HG02852 (cell line): ENCODE results near the gene INPP4B.
"Not testable (repeated sequence)": the region's sequence is repeated elsewhere in the genome, so short reads cannot be mapped to it uniquely, and the experiment has no call there.

Experiments
- ATAC-seq: cut with Tn5 transposase; IDR thresholded peaks from one replicate; pipeline ENCODE4 v1.9.1; 2021; ENCODE audit warnings: mild to moderate bottlenecking, moderate library complexity; ENCODE audit not compliant: unreplicated experiment

INPP4B gene

GRCh38 chr4:142104041-142104440, 742.1 kb downstream of the INPP4B start:
- ATAC-seq = no peak

- no peak for ATAC-seq
Observed at GRCh38 chr4:142101401-142101800, 744.7 kb downstream of the INPP4B start.

GRCh38 chr4:142100941-142101340, 745.2 kb downstream of the INPP4B start:
- ATAC-seq = no peak

- no peak for ATAC-seq
Observed at GRCh38 chr4:142098900-142099545, 747.1 kb downstream of the INPP4B start.

DNA sequence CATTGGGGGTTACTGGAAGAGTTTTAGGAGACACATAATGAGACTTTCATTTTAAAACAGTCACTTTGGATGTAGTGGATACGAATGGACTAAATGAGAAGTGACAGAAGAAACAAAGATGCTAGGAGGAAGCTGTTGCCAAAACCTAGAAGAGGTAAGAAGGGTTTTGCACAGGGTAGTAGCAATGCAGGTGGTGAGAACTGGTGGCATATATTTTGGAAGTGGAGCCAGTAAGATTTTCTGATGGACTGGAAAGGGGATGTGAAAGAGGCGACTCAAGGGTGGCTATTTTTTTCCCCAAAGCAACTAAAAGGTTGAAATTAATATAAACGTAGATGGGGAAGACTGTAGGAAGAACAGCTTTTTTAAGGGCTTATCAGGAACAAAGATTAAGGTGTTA, 747.7 kb downstream of the INPP4B start:
- no peak for ATAC-seq

DNA sequence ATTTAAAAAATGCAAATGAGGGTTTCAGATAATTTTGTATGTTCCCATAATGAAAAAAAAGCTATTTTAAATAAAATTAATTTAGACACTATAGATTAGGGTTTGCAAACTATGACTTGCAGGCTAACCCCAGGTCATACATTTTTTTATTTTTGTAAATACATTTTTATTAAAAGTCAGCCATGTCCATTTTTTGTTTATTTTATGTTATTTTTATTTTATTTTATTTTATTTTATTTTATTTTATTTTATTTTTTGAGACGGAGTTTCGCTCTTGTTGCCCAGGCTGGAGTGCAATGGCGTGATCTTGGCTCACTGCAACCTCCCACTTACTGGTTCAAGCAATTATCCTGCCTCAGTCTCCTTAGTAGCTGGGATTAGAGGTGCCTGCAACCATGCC, 749.1 kb downstream of the INPP4B start:
- ATAC-seq = no peak

DNA sequence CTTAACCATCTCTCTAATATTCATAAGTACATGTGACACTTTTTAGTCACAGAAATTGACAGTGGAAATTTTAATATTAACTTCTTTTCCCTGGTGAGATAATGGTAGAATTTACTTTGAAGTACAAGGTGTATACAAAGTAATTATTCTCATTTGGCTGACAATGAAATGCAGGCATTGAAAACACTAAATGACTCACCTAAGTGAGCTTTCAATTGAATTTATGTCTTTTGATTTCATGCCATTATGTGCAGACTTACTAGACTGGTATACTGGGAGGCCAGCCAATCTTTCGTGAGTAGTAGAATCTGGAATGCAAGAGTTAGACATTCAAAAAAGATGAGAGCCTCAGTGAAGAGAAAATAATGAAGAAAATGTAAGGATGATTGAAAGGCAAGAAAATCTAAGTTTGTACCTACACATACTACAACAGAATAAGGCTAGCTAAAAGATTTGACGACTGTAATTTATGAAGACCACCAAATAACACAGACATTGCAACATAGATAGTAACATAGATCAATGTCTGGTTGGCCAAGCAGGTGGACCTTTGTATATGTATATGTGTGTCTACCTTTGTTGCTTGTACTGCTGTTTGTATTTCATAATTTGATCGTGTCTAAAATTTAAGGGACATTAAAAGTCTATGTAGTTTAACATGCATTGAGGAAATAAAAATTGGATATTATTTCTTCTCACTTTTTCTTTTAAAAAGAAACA, 750.1 kb downstream of the INPP4B start:
- ATAC-seq = no peak

DNA sequence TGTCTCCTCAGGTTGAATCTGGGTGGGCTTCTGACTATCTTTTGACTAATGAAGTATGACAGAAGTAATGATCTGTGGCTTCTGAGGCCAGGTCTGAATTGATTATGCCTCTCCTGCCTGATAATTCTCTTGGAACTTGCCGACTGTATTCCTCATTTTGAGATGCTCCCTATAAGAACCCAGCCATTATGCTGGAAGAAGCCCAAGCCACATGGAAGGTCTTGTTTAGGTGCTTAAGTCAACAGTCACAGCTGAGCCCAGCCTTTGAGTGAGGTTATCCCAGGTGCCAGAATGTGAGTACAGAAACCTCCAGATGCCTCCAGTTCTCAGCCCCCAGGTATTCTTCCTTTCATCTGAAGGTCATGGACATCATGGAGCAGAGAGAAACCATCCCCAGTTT, 753.2 kb downstream of the INPP4B start:
- ATAC-seq = no peak

- ATAC-seq = no peak
Observed at GRCh38 chr4:142091691-142092182, 754.4 kb downstream of the INPP4B start.

DNA sequence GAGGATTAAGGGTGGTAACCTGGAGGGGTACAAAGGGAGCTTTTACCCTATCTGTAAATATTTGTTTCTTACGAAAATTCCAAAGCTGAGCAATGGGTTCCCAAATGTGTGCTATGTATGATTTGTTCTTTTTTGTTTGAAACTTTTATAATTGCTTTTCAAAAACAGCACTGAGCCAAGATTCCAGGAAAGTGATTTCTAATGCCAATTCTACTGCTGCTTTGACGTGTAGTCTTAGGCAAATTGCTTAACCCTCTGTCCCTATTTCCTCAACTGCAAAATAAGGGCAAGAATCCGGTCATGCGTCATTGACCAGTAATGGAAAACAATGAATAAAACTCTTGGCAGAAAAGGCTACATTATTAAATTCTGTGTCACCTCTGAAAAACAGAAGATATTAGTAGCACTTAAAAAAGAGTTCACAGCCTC, 755.0 kb downstream of the INPP4B start:
- ATAC-seq = no peak

- ATAC-seq = no peak
Observed at GRCh38 chr4:142088906-142089305, 757.2 kb downstream of the INPP4B start.

DNA sequence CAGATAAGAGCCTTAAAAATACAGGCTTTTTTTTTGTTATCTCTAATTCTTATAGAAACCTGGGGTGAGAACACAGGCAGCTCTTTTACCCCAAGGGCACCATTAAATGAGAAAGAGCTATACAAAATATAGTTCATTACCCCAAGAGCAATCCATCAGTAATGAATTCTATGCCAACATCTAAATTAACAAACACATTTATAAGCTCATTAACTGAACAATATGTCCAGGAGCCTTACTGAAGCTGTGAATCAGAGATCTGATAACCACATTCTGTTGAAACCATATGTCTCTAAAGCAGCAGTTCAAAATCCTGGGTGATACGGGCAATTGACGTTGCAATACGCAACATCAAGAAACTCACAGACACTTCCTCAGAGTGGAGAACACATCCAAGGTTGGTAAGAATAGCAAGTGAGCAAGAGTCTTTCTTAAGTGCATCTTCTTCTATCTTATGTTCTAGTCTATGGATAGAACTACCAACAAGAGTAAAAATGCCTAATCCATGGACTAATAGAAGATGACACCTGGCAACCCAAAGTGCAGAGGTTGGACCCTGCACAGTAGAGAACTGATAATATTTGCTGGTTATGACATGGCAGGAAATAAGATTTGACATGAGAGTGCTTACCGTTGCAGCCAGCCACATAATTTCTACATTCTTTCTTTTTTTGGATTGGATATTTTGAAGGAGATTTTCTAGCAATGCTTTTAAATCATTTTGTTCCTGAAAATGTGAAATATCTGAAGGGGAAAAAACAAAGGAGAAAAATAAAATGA, 760.4 kb downstream of the INPP4B start:
- ATAC-seq = no peak

DNA sequence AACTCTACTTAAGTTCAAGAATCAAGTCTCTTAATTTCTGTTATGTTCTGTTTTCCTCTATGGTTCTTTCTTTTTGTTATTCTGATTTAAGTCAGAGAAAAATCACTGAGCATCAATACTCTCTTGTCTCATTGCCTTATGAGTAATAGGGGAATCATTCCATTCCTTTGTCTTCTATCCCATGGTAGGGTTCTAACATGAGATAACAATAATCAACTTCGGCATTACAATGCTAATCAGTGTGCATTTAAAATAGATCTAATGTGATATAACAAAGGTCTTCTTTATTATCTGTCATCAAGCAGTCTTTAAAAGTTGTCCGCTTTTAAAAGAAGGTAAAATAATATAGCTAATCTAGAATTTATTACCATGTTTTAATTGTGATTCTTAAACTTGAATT, 762.8 kb downstream of the INPP4B start:
- ATAC-seq = no peak

DNA sequence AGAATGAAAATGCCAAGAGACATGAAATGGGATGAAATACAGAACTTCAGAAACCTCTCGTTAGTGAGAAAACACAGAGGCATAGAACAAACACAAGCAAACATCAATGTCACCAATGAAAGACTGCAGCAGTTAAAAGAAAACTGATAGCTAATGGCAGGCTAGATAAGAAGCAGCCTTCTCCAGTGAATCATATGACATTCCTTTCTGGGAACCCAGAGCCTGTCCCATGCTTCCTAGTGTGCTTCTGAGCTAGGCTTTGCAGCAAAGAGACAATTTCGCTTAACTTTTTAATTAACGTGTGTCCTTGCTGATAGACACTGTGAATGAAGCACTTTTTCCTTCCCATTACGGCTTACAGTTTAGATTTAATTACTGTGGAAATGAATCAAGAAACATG, 765.1 kb downstream of the INPP4B start:
- ATAC-seq = no peak

DNA sequence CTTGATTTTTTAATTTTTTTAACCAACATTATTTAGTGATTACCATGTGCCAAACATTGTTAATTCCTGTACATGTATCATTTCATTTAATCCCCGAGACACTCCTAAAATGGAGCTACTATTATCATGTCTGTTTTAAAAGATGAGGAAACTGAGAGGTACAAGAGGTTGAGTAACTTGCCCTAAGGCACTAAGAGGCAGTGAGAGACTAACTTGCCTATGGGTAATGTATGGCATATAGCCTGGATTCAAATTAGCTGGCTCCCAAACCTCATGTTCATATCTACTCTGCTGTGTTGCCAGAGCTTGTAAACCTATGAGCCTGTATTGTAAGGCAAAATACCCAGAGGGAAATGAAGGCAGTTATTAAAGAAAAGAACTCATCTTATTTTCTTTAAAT, 766.1 kb downstream of the INPP4B start:
- ATAC-seq = no peak

- no peak for ATAC-seq
Observed at GRCh38 chr4:142077048-142077447, 769.1 kb downstream of the INPP4B start.

- ATAC-seq = not testable (repeated sequence)
Observed at GRCh38 chr4:142068304-142068703, 777.8 kb downstream of the INPP4B start.

DNA sequence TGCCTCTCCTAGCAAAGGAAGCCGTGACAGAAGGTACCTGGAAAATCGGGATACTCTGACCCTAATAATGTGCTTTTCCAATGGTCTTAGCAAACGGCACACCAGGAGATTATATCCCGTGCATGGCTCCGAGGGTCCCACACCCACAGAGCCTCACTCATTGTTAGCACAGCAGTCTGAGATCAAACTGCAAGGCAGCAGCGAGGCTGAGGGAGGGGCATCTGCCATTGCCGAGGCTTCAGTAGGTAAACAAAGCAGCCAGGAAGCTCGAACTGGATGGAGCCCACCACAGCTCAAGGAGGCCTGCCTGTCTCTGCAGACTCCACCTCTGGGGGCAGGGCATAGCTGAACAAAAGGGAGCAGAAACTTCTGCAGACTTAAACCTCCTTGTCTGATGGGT, 779.5 kb downstream of the INPP4B start:
- not testable (repeated sequence) for ATAC-seq

DNA sequence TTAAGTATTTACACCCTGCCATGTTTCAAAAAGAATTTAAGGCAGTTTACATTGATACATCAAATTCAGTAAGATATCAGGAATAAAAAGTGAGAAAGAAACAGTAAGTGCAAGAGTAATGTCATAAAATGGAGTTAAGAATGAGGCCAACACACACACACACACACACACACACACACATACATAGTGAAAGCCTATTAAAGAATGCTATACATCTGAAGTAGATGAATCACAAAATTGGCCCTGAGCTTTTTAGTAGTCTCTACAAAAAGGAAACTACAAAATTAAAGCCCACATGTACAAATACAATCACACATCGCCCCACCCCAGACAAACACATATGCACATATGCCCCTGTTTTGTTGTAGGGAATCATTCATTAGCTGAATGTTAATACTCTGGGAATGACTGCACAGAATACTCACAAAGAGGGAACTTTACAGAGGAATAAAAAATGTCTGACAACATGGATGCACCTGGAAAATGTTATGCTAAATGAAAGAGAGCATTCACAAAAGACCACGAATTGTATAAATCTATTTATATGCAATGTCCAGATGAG, 780.9 kb downstream of the INPP4B start:
- ATAC-seq = no peak

- no peak for ATAC-seq
Observed at GRCh38 chr4:142064181-142064580, 781.9 kb downstream of the INPP4B start.

DNA sequence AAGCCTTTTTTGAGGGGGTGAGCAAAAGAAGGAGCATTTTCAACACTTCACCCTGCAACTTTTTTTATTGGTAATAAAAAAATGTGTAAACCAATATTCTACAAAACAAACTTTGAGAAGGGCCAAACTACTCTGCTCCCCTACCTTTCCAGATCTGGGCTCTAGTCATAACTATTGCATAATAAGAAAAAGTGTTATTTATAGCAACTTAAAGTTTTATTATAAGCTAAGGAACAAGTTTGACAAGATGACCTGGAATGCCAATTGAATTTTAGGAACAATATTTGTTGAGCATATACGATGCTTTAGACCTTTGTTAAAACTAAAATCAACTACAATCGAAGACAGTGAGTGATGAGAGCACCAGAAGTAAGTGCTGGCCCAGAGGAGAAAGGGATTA, 800.1 kb downstream of the INPP4B start:
- no peak for ATAC-seq
